GM12874 (cell line): ENCODE measurements around the gene FAM229A.

Source experiments
- CTCF ChIP-seq: IDR thresholded peaks from 2 replicates; pipeline ENCODE4 v1.5.1; 2011; ENCODE audit warnings: low read depth, mild to moderate bottlenecking, control low read depth, low read length, moderate library complexity; ENCODE audit not compliant: insufficient read depth

The FAM229A gene

GRCh38 chr1:32341971-32342370 lies 20.3 kb downstream of the FAM229A start:
- no peak for TF ChIP-seq CTCF

GRCh38 chr1:32341186-32341757 lies 21.0 kb downstream of the FAM229A start:
- no peak for TF ChIP-seq CTCF

- TF ChIP-seq CTCF: no peak
Observed at GRCh38 chr1:32339363-32339978, 22.8 kb downstream of the FAM229A start.

GRCh38 chr1:32338637-32339145 lies 23.6 kb downstream of the FAM229A start:
- TF ChIP-seq CTCF: no peak

- TF ChIP-seq CTCF: no peak
Observed at GRCh38 chr1:32337855-32338636, 24.2 kb downstream of the FAM229A start.

- TF ChIP-seq CTCF: no peak
Observed at GRCh38 chr1:32336963-32337675, 25.2 kb downstream of the FAM229A start.

GRCh38 chr1:32336591-32336932 lies 25.7 kb downstream of the FAM229A start:
- no peak for TF ChIP-seq CTCF
